Trophoblast cell (in vitro differentiated cells and primary cell): ENCODE data around the gene KIFBP.

Source experiments
- DNase-seq, 2 donors: peaks; one replicate each; pipeline ENCODE4 v3.0.0-alpha.2; 2016
- H2AFZ ChIP-seq: 2 replicates; pipeline ENCODE4 v1.6.1; 2013; ENCODE audit warnings: low read length, moderate library complexity, mild to moderate bottlenecking; ENCODE audit not compliant: insufficient read depth, poor library complexity
- H2AK5ac ChIP-seq: 2 replicates; pipeline ENCODE4 v1.6.1; 2013; ENCODE audit warnings: mild to moderate bottlenecking, low read length
- H2BK120ac ChIP-seq: 2 replicates; pipeline ENCODE4 v1.6.1; 2013; ENCODE audit warnings: low read length, mild to moderate bottlenecking, moderate library complexity; ENCODE audit not compliant: insufficient read depth, poor library complexity
- H2BK12ac ChIP-seq: 2 replicates; pipeline ENCODE4 v1.6.1; 2013; ENCODE audit warnings: mild to moderate bottlenecking, low read length, moderate library complexity
- H2BK5ac ChIP-seq: 2 replicates; pipeline ENCODE4 v1.6.1; 2013; ENCODE audit warnings: low read length, low read depth, moderate library complexity, mild to moderate bottlenecking; ENCODE audit not compliant: poor library complexity
- H3K14ac ChIP-seq: 2 replicates; pipeline ENCODE4 v1.6.1; 2013; ENCODE audit warnings: mild to moderate bottlenecking, low read length
- H3K18ac ChIP-seq: 2 replicates; pipeline ENCODE4 v1.6.1; 2013; ENCODE audit warnings: mild to moderate bottlenecking, low read length
- H3K23ac ChIP-seq: 2 replicates; pipeline ENCODE4 v1.6.1; 2013; ENCODE audit warnings: low read length
- H3K27ac ChIP-seq: 2 replicates; pipeline ENCODE4 v1.5.1; 2013; ENCODE audit warnings: low read depth, mild to moderate bottlenecking, inconsistent platforms, low read length, moderate library complexity
- H3K27me3 ChIP-seq: 2 replicates; pipeline ENCODE4 v1.6.1; 2013; ENCODE audit warnings: inconsistent platforms, mild to moderate bottlenecking, low read length, moderate library complexity; ENCODE audit not compliant: insufficient read depth
- H3K36me3 ChIP-seq, 2 experiments: 1 replicate in 1 of 2; 2 replicates in 1 of 2; pipeline ENCODE4 v1.6.1; 2013; ENCODE audit warnings: low read length in 2 of 2, mild to moderate bottlenecking in 2 of 2, moderate library complexity in 1 of 2; ENCODE audit not compliant: insufficient read depth in 2 of 2, control insufficient read depth in 1 of 2
- H3K4ac ChIP-seq: 2 replicates; pipeline ENCODE4 v1.6.1; 2013; ENCODE audit warnings: low read depth, mild to moderate bottlenecking, low read length, moderate library complexity
- H3K4me1 ChIP-seq, 2 experiments: 1 replicate in 1 of 2; 2 replicates in 1 of 2; pipeline ENCODE4 v1.6.1; 2013; ENCODE audit warnings: low read length in 2 of 2, mild to moderate bottlenecking in 2 of 2, moderate library complexity in 1 of 2; ENCODE audit not compliant: insufficient read depth in 2 of 2, control insufficient read depth in 1 of 2
- H3K4me2 ChIP-seq: 2 replicates; pipeline ENCODE4 v1.6.1; 2013; ENCODE audit warnings: inconsistent platforms, mild to moderate bottlenecking, low read length, moderate library complexity
- H3K4me3 ChIP-seq: 2 replicates; pipeline ENCODE4 v1.5.1; 2013; ENCODE audit warnings: mild to moderate bottlenecking, low read depth, low read length, inconsistent platforms
- H3K79me1 ChIP-seq: one replicate; pipeline ENCODE4 v1.6.1; 2013; ENCODE audit warnings: low read length
- H3K79me2 ChIP-seq: 2 replicates; pipeline ENCODE4 v1.6.1; 2013; ENCODE audit warnings: low read length, mild to moderate bottlenecking; ENCODE audit not compliant: control insufficient read depth, insufficient read depth, poor library complexity
- H3K9ac ChIP-seq: 2 replicates; pipeline ENCODE4 v1.6.1; 2013; ENCODE audit warnings: mild to moderate bottlenecking, low read length
- H3K9me3 ChIP-seq: 2 replicates; pipeline ENCODE4 v1.6.1; 2013; ENCODE audit warnings: low read depth, mild to moderate bottlenecking, control low read depth, inconsistent platforms, low read length; ENCODE audit not compliant: insufficient read depth
- H4K12ac ChIP-seq: 2 replicates; pipeline ENCODE4 v1.6.1; 2013; ENCODE audit warnings: low read depth, mild to moderate bottlenecking, low read length, moderate library complexity
- H4K8ac ChIP-seq: 2 replicates; pipeline ENCODE4 v1.6.1; 2013; ENCODE audit warnings: low read depth, mild to moderate bottlenecking, low read length, moderate library complexity
- H4K91ac ChIP-seq: one replicate; pipeline ENCODE4 v1.6.1; 2013; ENCODE audit warnings: low read depth, mild to moderate bottlenecking, low read length, moderate library complexity
- WGBS: extraction: QIAGEN DNeasy Blood & Tissue Kit; methylation state at CpG from one replicate; pipeline ENCODE4 v1.1.7; 2013; ENCODE audit warnings: missing lambda C conversion rate; ENCODE audit not compliant: insufficient read length, insufficient coverage; ENCODE audit errors: extremely low coverage; 5-methylcytosine and 5-hydroxymethylcytosine counted together

Gene KIFBP

DNA sequence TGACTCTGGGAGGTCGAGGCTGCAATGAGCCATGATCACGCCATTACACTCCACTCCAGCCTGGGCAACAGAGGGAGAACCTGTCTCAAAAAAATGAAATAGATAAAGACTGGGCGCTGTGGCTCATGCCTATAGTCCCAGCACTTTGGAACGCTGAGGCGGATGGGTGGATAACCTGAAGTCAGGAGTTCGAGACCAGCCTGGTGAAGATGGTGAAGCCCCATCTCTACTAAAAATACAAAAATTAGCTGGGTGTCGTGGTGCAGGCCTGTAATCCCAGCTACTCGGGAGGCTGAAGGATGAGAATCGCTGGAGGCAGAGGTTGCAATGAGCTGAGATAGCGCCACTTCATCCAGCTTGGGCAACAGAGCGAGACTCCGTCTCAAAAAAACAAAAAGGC lies 33.7 kb upstream of the KIFBP start:
- DNase-seq: no peak
- Histone ChIP-seq H2AK5ac (no peak overlapping the region), H2AFZ (no peak overlapping the region), H3K9ac (no peak overlapping the region), H3K36me3 (peaks cover 2 to 7% of the 10 kb centered on the region in 2 experiments), H3K4me1 (peaks cover 0 to 2% of the 10 kb centered on the region in 2 experiments), H3K23ac (no peak overlapping the region), H2BK120ac (no peak overlapping the region), H3K4me3 (no peak overlapping the region), H3K9me3 (peaks cover 2% of the 10 kb centered on the region), H4K8ac (peak overlapping the region; percentile 35), H3K27me3 (no peaks in the 10 kb centered on the region), H4K91ac (no peak overlapping the region), H3K18ac (no peak overlapping the region), H3K14ac (no peak overlapping the region), H3K79me1 (peaks cover 4% of the 10 kb centered on the region), H2BK12ac (no peak overlapping the region), H4K12ac (no peak overlapping the region), H3K27ac (no peak overlapping the region), H3K4ac (no peak overlapping the region), H2BK5ac (no peak overlapping the region), H3K4me2 (no peak overlapping the region), H3K79me2 (peaks cover 19% of the 10 kb centered on the region)
- WGBS: no CpG with 5 or more reads among the region's 12 CpGs

DNA sequence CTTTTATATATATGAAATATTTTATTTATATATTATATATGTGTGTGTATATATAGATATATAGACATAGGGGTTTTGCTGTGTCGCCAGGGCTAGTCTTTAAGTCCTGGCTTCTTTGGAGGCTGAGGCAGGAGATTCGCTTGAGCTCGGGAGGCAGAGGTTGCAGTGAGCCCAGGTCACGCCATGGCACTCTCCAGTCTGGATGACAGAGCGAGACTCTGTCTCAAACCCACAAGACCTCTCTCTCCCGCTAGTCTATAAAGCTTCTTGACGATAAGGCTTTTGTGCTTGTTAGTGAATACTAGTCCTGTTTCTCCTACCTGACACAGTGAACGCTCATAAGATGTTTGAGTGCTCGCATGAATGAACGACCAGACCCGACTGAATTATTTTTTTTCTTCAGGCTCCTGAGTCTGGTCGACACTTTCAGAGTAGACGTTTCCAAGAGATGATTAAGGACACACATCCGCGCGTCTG lies 33.2 kb upstream of the KIFBP start:
- Histone ChIP-seq H3K4me2 (peak overlapping the region; percentile 83), H2BK120ac (no peak overlapping the region), H3K4me1 (peaks cover 0 to 2% of the 10 kb centered on the region in 2 experiments), H3K79me1 (peaks cover 4% of the 10 kb centered on the region), H4K91ac (peak overlapping the region; percentile 29), H3K27ac (peak overlapping the region; percentile 45), H3K79me2 (peaks cover 19% of the 10 kb centered on the region), H2BK12ac (no peak overlapping the region), H3K9ac (peak overlapping the region; percentile 84), H4K8ac (peak overlapping the region; percentile 67), H2AK5ac (no peak overlapping the region), H3K36me3 (peaks cover 1 to 9% of the 10 kb centered on the region in 2 experiments), H3K4me3 (peak overlapping the region; percentile 98), H3K9me3 (peaks cover 2% of the 10 kb centered on the region), H3K14ac (no peak overlapping the region), H2BK5ac (no peak overlapping the region), H4K12ac (peak overlapping the region; percentile 28), H3K23ac (no peak overlapping the region), H3K27me3 (no peaks in the 10 kb centered on the region), H3K4ac (no peak overlapping the region), H2AFZ (peak overlapping the region; percentile 32), H3K18ac (no peak overlapping the region)
- DNase-seq: peak in 1 of 2 donors; percentile 9
- WGBS: no CpG with 5 or more reads among the region's 16 CpGs

DNA sequence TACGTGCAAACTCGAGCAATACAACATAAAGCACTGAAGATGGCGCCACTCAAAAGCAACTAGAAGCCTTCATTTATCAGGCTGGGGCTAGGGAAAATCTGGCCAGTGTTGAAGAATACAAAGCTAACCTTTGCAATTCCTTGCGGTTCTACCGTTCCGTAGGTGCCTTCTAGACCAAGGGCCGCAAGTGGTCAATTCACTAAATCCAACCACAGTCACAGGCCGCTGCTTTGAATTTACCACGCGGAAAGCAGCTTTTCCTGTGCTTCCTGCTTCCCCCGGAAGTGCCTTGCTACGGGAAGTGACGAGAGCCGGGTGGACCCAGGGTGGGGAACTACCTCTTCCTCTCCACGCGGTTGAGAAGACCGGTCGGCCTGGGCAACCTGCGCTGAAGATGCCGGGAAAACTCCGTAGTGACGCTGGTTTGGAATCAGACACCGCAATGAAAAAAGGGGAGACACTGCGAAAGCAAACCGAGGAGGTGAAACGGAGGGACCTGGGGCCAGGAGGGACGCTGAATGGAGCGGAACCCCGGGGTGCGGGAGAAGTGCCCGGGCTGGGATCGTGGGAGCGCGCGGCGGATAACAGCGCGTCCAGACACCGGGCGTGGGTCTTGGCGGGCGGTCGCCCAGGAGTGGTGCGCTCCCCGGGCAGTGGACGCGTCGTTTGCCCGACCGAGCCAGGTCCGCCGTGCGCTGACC lies 32.6 kb upstream of the KIFBP start, which contains the start of gene DDX21:
Gene DDX21, plus strand, starts transcription at position 339 of the 701 bp plus-strand sequence. Its CDS starts 56 bp downstream, at position 395.
- no peaks in the 10 kb centered on the region for H3K27me3 ChIP-seq
- WGBS: no CpG with 5 or more reads among the region's 53 CpGs

DNA sequence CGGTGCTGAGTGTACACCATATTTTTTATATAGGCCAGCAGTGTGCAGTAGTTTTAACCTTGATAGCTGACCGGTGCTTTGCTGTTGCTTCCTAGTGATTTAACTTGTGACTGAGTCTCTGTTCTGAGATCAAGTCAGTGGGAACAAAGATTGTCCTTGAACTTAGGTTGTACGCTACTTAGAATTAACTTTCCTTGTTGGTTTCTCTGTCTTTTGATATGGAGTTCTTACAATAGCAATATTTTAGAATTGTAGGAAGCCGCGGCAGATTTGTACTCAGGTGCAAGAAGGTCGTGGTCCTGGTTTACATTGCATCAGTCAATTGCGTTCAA lies 31.4 kb upstream of the KIFBP start:
- H3K23ac ChIP-seq: no peak overlapping the region
- no peak overlapping the region for H4K8ac ChIP-seq
- no peak overlapping the region for H2BK12ac ChIP-seq

More for the DNA sequence above, 32.6 kb upstream of the KIFBP start, which contains the start of gene DDX21:
- peaks cover 0 to 2% of the 10 kb centered on the region in 2 experiments for H3K4me1 ChIP-seq
- peak within 1 kb of the TSS; percentile 57 for H3K27ac ChIP-seq
- peaks cover 2% of the 10 kb centered on the region for H3K9me3 ChIP-seq
- peaks cover 4% of the 10 kb centered on the region for H3K79me1 ChIP-seq
- peak within 1 kb of the TSS; percentile 29 for H4K91ac ChIP-seq
- peaks cover 4 to 9% of the 10 kb centered on the region in 2 experiments for H3K36me3 ChIP-seq
- H3K4me3 ChIP-seq: peak within 1 kb of the TSS; percentile 98
- no peak within 1 kb of the TSS for H2BK12ac ChIP-seq
- H2AFZ ChIP-seq: peak within 1 kb of the TSS; percentile 78
- H3K79me2 ChIP-seq: peaks cover 19% of the 10 kb centered on the region
- no peak within 1 kb of the TSS for H3K23ac ChIP-seq
- peak within 1 kb of the TSS; percentile 84 for H3K9ac ChIP-seq
- peak within 1 kb of the TSS; percentile 76 for H3K14ac ChIP-seq
- peak within 1 kb of the TSS; percentile 58 for H3K18ac ChIP-seq
- H4K12ac ChIP-seq: peak within 1 kb of the TSS; percentile 28
- H3K4me2 ChIP-seq: peak within 1 kb of the TSS; percentile 83
- peak within 1 kb of the TSS; percentile 34 for H2AK5ac ChIP-seq
- H3K4ac ChIP-seq: peak within 1 kb of the TSS; percentile 71
- H4K8ac ChIP-seq: peak within 1 kb of the TSS; percentile 76
- H2BK5ac ChIP-seq: peak within 1 kb of the TSS; percentile 69
- H2BK120ac ChIP-seq: peak within 1 kb of the TSS; percentile 70
- DNase-seq: peak; percentile 89 to 94

More for the DNA sequence above, 31.4 kb upstream of the KIFBP start:
- H3K4me3 ChIP-seq: no peak overlapping the region
- peaks cover 4% of the 10 kb centered on the region for H3K79me1 ChIP-seq
- no peaks in the 10 kb centered on the region for H3K27me3 ChIP-seq
- H3K4ac ChIP-seq: peak overlapping the region; percentile 99
- H3K18ac ChIP-seq: no peak overlapping the region
- no CpG with 5 or more reads among the region's 7 CpGs for WGBS
- H2BK5ac ChIP-seq: no peak overlapping the region
- peaks cover 2% of the 10 kb centered on the region for H3K9me3 ChIP-seq
- H2BK120ac ChIP-seq: no peak overlapping the region
- H3K4me1 ChIP-seq: peaks cover 0 to 2% of the 10 kb centered on the region in 2 experiments
- H2AK5ac ChIP-seq: no peak overlapping the region
- H3K27ac ChIP-seq: no peak overlapping the region
- peaks cover 19% of the 10 kb centered on the region for H3K79me2 ChIP-seq
- no peak overlapping the region for H3K14ac ChIP-seq
- peaks cover 5 to 10% of the 10 kb centered on the region in 2 experiments for H3K36me3 ChIP-seq
- H4K91ac ChIP-seq: no peak overlapping the region
- peak overlapping the region; percentile 73 for H3K9ac ChIP-seq
- H4K12ac ChIP-seq: no peak overlapping the region
- DNase-seq: no peak
- no peak overlapping the region for H2AFZ ChIP-seq
- H3K4me2 ChIP-seq: peak overlapping the region; percentile 83
